Measurements from ENCODE around the gene NUBPL.

The NUBPL gene

GRCh38 chr14:31894351-31894750 lies 333.1 kb downstream of the NUBPL start:
- in situ Hi-C loops (cut with MboI; ENCODE audit: low sequenced_read_pairs, unreplicated experiment): no loop called here
- DNase-seq (ENCODE audit: low spot score): no peak
- TF ChIP-seq, protein P1, sequence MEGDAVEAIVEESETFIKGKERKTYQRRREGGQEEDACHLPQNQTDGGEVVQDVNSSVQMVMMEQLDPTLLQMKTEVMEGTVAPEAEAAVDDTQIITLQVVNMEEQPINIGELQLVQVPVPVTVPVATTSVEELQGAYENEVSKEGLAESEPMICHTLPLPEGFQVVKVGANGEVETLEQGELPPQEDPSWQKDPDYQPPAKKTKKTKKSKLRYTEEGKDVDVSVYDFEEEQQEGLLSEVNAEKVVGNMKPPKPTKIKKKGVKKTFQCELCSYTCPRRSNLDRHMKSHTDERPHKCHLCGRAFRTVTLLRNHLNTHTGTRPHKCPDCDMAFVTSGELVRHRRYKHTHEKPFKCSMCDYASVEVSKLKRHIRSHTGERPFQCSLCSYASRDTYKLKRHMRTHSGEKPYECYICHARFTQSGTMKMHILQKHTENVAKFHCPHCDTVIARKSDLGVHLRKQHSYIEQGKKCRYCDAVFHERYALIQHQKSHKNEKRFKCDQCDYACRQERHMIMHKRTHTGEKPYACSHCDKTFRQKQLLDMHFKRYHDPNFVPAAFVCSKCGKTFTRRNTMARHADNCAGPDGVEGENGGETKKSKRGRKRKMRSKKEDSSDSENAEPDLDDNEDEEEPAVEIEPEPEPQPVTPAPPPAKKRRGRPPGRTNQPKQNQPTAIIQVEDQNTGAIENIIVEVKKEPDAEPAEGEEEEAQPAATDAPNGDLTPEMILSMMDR (IDR thresholded peaks at IDR 0.05; ENCODE audit: borderline replicate concordance, control extremely low read depth, extremely low read depth, insufficient read depth, missing control alignments): no peak

DNA sequence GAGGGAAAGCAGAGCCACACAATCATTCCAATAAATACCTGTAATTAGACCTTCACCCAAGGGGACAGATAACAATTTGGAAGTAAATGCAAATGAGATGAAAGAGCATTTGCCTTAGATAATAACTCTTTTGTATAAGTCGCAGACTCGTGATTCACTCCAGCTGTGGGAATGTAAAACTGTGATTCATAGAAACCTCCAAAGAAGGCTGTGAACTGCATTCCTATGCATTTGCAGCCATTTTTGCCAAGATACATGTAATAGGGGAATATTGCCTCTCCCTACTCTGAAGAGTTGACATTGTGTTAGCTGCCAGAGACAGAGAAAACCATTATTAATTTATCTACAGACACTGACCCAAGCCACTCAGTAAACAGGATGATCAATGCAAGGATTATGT lies 334.0 kb downstream of the NUBPL start:
- no peak for DNase-seq (ENCODE audit: low spot score)
- TF ChIP-seq, protein P1 (IDR thresholded peaks at IDR 0.05; ENCODE audit: borderline replicate concordance, control extremely low read depth, extremely low read depth, insufficient read depth, missing control alignments): no peak
- in situ Hi-C loops (cut with MboI; ENCODE audit: low sequenced_read_pairs, unreplicated experiment): no loop called here

- TF ChIP-seq, protein P1 (IDR thresholded peaks at IDR 0.05; ENCODE audit: borderline replicate concordance, control extremely low read depth, extremely low read depth, insufficient read depth, missing control alignments): no peak
- no peak for DNase-seq (ENCODE audit: low spot score)
- in situ Hi-C loops (cut with MboI; ENCODE audit: low sequenced_read_pairs, unreplicated experiment): no loop called here
Observed at GRCh38 chr14:31895646-31896045, 334.4 kb downstream of the NUBPL start.

GRCh38 chr14:31897581-31898186 lies 336.5 kb downstream of the NUBPL start:
- TF ChIP-seq, protein P1 (IDR thresholded peaks at IDR 0.05; ENCODE audit: borderline replicate concordance, control extremely low read depth, extremely low read depth, insufficient read depth, missing control alignments): no peak
- in situ Hi-C loops (cut with MboI; ENCODE audit: low sequenced_read_pairs, unreplicated experiment): no loop called here
- no peak for DNase-seq (ENCODE audit: low spot score)

DNA sequence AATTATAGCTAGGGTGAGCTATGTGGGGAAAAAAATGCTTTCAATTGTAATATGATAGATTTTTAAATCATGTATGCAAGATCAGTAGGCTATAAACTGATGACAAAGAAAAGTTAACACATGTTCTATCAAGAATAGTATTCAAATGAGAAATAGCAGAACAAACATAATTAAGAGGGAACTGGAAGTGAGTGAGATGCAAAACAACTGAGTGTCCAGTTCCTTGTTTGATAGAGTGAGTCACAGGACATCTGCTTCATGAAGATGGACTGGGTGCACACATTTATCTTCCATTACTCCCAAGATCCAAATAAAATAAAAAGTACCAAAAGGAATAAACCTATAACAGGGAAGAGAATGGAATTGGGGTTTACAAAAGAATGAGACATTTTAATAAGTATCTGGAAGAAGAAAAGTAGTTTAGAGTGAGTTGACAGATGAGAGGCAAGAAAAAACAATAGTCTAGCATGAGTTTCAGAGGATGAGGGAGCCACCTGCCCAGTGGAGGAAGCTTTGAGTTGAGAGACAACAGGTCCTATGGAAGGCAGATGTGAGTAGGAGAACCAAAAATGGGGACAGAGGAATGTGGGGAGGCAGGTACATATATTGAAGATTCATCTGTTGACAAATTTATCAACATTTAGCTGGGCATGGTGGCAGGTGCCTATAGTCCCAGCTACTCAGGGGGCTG lies 337.8 kb downstream of the NUBPL start:
- DNase-seq (ENCODE audit: low spot score): no peak
- in situ Hi-C loops (cut with MboI; ENCODE audit: low sequenced_read_pairs, unreplicated experiment): no loop called here
- TF ChIP-seq, protein P1 (IDR thresholded peaks at IDR 0.05; ENCODE audit: borderline replicate concordance, control extremely low read depth, extremely low read depth, insufficient read depth, missing control alignments): no peak

- in situ Hi-C loops (cut with MboI; ENCODE audit: low sequenced_read_pairs, unreplicated experiment): loop anchor here (25.0 kb wide), 1 partner anchor 390 kb away; no protein-coding TSS in a partner anchor
- TF ChIP-seq, protein P1 (IDR thresholded peaks at IDR 0.05; ENCODE audit: borderline replicate concordance, control extremely low read depth, extremely low read depth, insufficient read depth, missing control alignments): no peak
- no peak for DNase-seq (ENCODE audit: low spot score)
Observed at GRCh38 chr14:31902002-31902401, 340.8 kb downstream of the NUBPL start.
